ENCODE results near the gene SPTLC2.

DNA sequence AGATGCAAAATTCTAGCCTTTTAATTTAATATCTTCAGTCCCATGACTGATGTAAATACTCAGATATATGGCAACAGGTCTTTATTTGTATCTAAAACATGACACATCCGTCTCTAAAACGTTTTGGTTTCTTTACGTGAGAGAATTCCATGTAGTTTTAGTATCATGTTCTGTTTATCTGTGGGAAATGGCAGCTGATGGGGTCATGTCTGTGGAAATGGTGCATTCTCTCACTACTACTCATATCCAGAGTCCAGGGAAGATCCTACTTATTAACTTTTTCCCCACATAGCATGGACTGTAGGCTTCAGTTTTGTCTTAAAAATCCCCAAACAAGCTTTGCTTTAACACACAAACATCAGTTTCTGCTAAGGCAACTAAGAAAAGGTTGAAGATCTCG is 53.8 kb downstream of the SPTLC2 start:
- TF ChIP-seq, protein P1, sequence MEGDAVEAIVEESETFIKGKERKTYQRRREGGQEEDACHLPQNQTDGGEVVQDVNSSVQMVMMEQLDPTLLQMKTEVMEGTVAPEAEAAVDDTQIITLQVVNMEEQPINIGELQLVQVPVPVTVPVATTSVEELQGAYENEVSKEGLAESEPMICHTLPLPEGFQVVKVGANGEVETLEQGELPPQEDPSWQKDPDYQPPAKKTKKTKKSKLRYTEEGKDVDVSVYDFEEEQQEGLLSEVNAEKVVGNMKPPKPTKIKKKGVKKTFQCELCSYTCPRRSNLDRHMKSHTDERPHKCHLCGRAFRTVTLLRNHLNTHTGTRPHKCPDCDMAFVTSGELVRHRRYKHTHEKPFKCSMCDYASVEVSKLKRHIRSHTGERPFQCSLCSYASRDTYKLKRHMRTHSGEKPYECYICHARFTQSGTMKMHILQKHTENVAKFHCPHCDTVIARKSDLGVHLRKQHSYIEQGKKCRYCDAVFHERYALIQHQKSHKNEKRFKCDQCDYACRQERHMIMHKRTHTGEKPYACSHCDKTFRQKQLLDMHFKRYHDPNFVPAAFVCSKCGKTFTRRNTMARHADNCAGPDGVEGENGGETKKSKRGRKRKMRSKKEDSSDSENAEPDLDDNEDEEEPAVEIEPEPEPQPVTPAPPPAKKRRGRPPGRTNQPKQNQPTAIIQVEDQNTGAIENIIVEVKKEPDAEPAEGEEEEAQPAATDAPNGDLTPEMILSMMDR (IDR thresholded peaks at IDR 0.05), result no peak
- no peak for TF ChIP-seq EZH2 (IDR thresholded peaks at IDR 0.05)
